ENCODE data around the gene SCAPER. TPM values are rescaled to one million over a fixed set of nuclear protein-coding genes. Genes with fewer than 3 reads are reported as not detected.

The SCAPER gene
- total and polyA plus RNA-seq, 4 donors: 3.3 to 18.0 (median 9.9) TPM

- no peak overlapping the region for H3K27ac ChIP-seq (ENCODE audit: low read depth in 1 of 2, low read length in 2 of 2)
- TF ChIP-seq YY1 (IDR thresholded peaks at IDR 0.05): no peak
- TF ChIP-seq NR2F2 (IDR thresholded peaks at IDR 0.05): no peak
- no peak for TF ChIP-seq JUND (IDR thresholded peaks at IDR 0.05)
- TF ChIP-seq ZBTB33 (IDR thresholded peaks at IDR 0.05): no peak
- TF ChIP-seq REST (IDR thresholded peaks at IDR 0.05): no peak
- TF ChIP-seq FOXA1 (IDR thresholded peaks at IDR 0.05): no peak
- no peak for DNase-seq (ENCODE audit: low spot score)
- 61% methylated on average over 3 of the region's 3 CpGs for WGBS
- no peaks in the 10 kb centered on the region for H3K4me1 ChIP-seq (ENCODE audit: control insufficient read depth in 4 of 4, insufficient read depth in 4 of 4, low read length in 3 of 4)
- H3K36me3 ChIP-seq (ENCODE audit: control insufficient read depth in 4 of 4, insufficient read depth in 3 of 4, low read depth in 1 of 4, low read length in 3 of 4): peaks cover 0 to 8% (median 3%) of the 10 kb centered on the region in 4 donors
- H3K27me3 ChIP-seq (ENCODE audit: control insufficient read depth in 4 of 4, insufficient read depth in 4 of 4, low read length in 3 of 4): no peaks in the 10 kb centered on the region
- H3K9ac ChIP-seq (ENCODE audit: low read depth in 1 of 2, low read length in 2 of 2): no peak overlapping the region
- H3K9me3 ChIP-seq (ENCODE audit: control insufficient read depth in 4 of 4, low read length in 3 of 4): no peaks in the 10 kb centered on the region
- no peak overlapping the region for H3K4me3 ChIP-seq (ENCODE audit: low read depth in 1 of 3, low read length in 3 of 3)
Observed at GRCh38 chr15:76953913-76954312, 48.8 kb upstream of the SCAPER start.

GRCh38 chr15:76951220-76951619, 46.1 kb upstream of the SCAPER start:
- WGBS: 91% methylated on average over 1 of the region's 1 CpG
- TF ChIP-seq ATF3 (IDR thresholded peaks at IDR 0.05): no peak
- no peak for TF ChIP-seq ZBTB33 (IDR thresholded peaks at IDR 0.05)
- TF ChIP-seq REST (IDR thresholded peaks at IDR 0.05): no peak
- no peak for TF ChIP-seq RXRA (IDR thresholded peaks at IDR 0.05)
- no peak for TF ChIP-seq MAX (IDR thresholded peaks at IDR 0.05)
- TF ChIP-seq RAD21 (IDR thresholded peaks at IDR 0.05): no peak
- TF ChIP-seq NR2F2 (IDR thresholded peaks at IDR 0.05): no peak
- no peak for TF ChIP-seq FOXA2 (IDR thresholded peaks at IDR 0.05)
- TF ChIP-seq GABPA (IDR thresholded peaks at IDR 0.05 in 1 of 2, conservative IDR thresholded peaks at IDR 0.05 in 1 of 2): no peak
- no peak for TF ChIP-seq YY1 (IDR thresholded peaks at IDR 0.05)
- TF ChIP-seq TAF1 (conservative IDR thresholded peaks at IDR 0.05): no peak
- TF ChIP-seq HNF4A (conservative IDR thresholded peaks at IDR 0.05): no peak
- TF ChIP-seq CTCF (IDR thresholded peaks at IDR 0.05; ENCODE audit: low read depth, low read length, missing input control): no peak
- no peak for TF ChIP-seq JUND (IDR thresholded peaks at IDR 0.05)
- TF ChIP-seq SP1 (IDR thresholded peaks at IDR 0.05): no peak
- no peak for TF ChIP-seq HNF4G (IDR thresholded peaks at IDR 0.05)
- TF ChIP-seq EGR1 (IDR thresholded peaks at IDR 0.05; ENCODE audit: low read depth in 2 of 2): no peak
- TF ChIP-seq FOXA1 (IDR thresholded peaks at IDR 0.05): no peak
- H3K27ac ChIP-seq (ENCODE audit: low read depth in 1 of 2, low read length in 2 of 2): no peak overlapping the region
- no peak overlapping the region for H3K9ac ChIP-seq (ENCODE audit: low read depth in 1 of 2, low read length in 2 of 2)
- H3K9me3 ChIP-seq (ENCODE audit: control insufficient read depth in 4 of 4, low read length in 3 of 4): no peaks in the 10 kb centered on the region
- H3K27me3 ChIP-seq (ENCODE audit: control insufficient read depth in 4 of 4, insufficient read depth in 4 of 4, low read length in 3 of 4): no peaks in the 10 kb centered on the region
- no peak overlapping the region for H3K4me3 ChIP-seq (ENCODE audit: low read depth in 1 of 3, low read length in 3 of 3)
- H3K4me1 ChIP-seq (ENCODE audit: control insufficient read depth in 4 of 4, insufficient read depth in 4 of 4, low read length in 3 of 4): no peaks in the 10 kb centered on the region
- peaks cover 0 to 22% (median 9%) of the 10 kb centered on the region in 4 donors for H3K36me3 ChIP-seq (ENCODE audit: control insufficient read depth in 4 of 4, insufficient read depth in 3 of 4, low read depth in 1 of 4, low read length in 3 of 4)
- DNase-seq (ENCODE audit: low spot score): no peak
